IPS-18c (cell line): ENCODE results near the gene RFXANK.
"Not testable (repeated sequence)": the region's sequence is repeated elsewhere in the genome, so short reads cannot be mapped to it uniquely, and the experiment has no call there.

Experiments
- H3K4me3 ChIP-seq: 2 replicates; pipeline ENCODE4 v1.7.0; 2013; ENCODE audit warnings: low read depth, mild to moderate bottlenecking, low read length, moderate library complexity; ENCODE audit not compliant: insufficient read depth
- H3K9me3 ChIP-seq: one replicate; pipeline ENCODE4 v1.6.1; 2013; ENCODE audit warnings: mild to moderate bottlenecking, low read length, moderate library complexity; ENCODE audit not compliant: control insufficient read depth, insufficient read depth

Gene RFXANK

DNA sequence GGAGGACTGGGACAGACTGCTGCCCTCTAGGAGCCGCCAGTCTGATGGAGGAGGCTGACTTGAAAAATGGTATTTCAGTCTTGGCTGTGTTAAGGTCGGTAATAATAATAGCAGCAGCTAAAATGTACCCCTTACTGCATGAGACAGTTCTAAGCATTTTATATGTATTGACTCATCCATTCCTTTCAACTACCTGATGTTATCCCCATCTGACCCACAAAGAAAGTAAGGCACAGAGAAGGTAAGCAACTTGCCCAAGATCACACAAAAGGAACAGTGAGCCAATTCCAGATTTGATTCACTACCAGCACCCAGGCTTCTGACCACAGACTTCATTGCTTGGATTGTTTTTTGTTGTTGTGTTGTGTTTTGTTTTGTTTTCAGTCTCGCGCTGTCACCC is 23.7 kb downstream of the RFXANK start:
- Histone ChIP-seq H3K4me3 (no peak overlapping the region), H3K9me3 (peaks cover 3% of the 10 kb centered on the region)

DNA sequence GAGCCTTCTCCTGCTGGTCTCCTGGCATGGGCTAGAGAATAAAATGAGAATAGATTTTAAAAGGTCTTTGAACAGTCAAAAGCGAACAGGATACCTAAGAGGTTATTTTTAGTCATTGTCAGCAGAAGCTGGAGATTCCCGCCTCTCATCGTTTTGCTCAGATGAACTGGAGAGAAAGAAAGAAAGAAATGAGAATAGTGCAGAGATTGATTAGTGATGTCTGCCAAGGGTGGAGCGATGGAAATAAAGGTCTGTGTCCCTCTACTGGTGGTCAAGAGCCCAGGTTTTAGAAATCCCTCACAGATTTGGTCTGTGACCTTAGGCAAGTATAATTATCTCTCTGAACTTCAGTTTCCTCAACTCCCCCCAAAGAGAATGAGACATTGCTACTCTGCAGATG is 25.0 kb downstream of the RFXANK start:
- Histone ChIP-seq H3K9me3 (peaks cover 3% of the 10 kb centered on the region), H3K4me3 (no peak overlapping the region)

DNA sequence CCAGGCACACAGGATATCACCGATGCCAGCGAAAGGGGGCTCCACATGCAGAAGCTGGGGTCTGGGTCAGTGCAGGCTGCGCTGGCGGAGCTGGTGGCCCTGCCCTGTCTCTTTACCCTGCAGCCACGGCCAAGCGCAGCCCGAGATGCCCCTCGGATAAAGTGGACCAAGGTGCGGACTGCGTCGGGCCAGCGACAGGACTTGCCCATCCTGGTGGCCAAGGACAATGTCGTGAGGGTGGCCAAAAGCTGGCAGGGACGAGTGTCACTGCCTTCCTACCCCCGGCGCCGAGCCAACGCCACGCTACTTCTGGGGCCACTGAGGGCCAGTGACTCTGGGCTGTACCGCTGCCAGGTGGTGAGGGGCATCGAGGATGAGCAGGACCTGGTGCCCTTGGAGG is 26.9 kb downstream of the RFXANK start:
- H3K4me3 ChIP-seq, result no peak overlapping the region
- H3K9me3 ChIP-seq, result no peaks in the 10 kb centered on the region

DNA sequence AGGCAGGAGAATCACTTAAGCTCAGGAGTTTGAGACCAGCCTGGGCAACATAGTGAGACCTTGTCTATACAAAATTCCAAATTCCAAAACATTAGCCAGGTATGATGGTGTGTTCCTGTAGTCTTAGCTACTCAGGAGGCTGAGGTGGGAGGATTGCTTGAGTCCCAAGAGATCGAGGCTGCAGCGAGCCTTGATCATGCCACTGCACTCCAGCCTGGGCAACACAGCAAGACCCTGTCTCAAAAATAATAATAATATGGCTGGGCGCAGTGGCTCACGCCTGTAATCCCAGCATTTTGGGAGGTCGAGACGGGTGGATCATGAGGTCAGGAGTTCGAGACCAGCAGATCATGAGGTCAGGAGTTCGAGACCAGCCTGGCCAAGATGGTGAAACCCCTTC is 28.9 kb downstream of the RFXANK start:
- H3K4me3 ChIP-seq, H3K9me3 ChIP-seq: not testable (repeated sequence)

DNA sequence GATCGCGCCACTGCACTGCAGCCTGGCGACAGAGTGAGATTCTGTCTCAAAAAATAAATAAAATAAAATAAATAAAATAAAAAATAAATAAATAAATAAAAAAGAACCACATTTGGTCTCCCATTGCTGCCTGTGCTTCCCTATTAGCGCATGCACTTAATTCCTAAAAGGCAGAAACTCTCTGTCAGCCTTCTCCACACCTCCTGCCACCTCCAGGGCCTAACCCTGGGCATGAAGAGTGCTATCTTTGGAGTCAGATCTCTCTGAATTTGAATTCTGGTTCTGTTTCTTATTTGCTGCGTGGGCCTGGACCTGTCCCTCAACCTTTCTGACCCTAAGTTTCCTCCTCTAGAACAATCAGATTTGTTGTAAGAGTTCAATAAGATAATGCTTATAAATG is 31.0 kb downstream of the RFXANK start:
- Histone ChIP-seq H3K4me3 (no peak overlapping the region), H3K9me3 (no peaks in the 10 kb centered on the region)

DNA sequence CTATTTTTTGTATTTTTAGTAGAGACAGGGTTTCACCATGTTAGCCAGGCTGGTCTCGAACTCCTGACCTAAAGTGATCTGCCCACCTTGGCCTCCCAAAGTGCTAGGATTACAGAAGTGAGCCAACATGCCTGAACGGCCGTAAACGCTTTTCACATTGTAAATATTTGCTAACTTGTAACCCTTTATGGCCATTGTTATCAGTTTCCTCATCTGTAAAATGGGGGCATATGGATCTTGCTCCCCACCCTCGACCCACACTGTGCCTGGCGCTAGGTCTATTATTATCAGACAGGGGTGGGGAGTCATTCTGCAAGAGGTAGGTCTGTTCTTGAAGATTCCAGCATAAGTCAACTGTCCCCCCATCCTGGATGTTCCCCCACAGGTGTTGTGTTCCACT is 31.6 kb downstream of the RFXANK start:
- Histone ChIP-seq H3K9me3 (no peaks in the 10 kb centered on the region), H3K4me3 (no peak overlapping the region)

DNA sequence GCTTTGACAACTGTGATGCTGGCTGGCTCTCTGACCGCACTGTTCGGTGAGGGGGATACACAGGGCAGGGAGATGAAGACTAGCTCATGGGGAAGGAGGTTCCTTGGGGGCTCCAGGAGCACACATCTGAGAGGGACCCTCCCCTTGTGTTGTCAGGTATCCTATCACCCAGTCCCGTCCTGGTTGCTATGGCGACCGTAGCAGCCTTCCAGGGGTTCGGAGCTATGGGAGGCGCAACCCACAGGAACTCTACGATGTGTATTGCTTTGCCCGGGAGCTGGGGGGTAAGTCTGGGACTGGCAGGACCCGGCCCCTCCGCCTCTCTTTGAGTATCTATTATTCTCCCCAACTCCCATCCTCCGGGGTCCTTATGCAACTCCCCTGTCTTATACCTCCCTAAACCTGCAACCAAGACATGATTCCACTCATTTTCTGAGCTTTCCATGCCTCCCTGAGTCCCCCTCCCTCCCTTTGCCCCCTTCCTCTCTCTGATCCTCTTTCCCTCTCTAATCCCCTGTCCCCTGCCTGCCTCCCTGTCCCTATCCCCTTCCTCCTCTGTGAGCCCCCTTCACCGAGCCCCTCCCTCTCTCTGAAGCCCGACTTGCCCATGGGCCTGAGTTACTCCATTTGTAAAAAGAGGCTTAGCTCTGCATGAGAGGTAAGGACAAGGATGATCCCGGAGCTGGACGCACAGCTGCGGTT is 32.2 kb downstream of the RFXANK start:
- H3K4me3 ChIP-seq, result peak overlapping the region; percentile 56; the same call in 1 of the 2 replicates
- no peaks in the 10 kb centered on the region for H3K9me3 ChIP-seq

DNA sequence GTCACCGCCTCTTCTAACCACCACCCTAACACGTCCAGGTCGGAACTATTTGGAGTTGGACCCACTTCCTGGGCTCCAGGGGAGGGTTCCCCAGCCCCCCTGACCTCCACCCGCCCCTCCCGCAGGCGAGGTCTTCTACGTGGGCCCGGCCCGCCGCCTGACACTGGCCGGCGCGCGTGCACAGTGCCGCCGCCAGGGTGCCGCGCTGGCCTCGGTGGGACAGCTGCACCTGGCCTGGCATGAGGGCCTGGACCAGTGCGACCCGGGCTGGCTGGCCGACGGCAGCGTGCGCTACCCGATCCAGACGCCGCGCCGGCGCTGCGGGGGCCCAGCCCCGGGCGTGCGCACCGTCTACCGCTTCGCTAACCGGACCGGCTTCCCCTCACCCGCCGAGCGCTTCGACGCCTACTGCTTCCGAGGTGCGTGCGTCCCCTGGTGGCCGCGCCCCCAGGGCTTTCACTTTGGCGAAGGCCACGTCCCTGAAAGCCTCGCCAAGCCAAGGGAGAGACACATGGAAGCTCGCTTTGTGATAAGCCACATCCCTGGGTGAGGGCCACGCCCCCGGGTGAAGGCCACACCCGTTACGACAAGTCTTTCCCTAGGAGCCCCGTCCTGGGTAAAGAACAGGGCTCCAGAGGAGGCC is 32.9 kb downstream of the RFXANK start:
- Histone ChIP-seq H3K4me3 (peak overlapping the region; percentile 56), H3K9me3 (no peaks in the 10 kb centered on the region)

DNA sequence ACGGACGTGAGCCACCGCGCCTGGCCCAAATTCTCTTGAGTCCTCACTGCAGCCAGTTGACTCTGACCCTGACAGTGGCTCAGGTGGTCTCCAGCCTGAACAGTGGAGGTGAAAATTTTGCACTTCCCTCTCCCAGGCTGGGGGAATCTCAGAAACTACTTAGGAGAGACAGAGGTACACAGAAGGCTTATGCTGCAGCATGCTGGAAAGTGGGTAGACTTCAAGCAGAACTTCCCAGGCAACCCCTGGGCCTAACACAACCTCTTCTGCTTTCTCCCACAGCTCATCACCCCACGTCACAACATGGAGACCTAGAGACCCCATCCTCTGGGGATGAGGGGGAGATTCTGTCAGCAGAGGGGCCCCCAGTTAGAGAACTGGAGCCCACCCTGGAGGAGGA is 34.1 kb downstream of the RFXANK start:
- H3K9me3 ChIP-seq, result no peaks in the 10 kb centered on the region

DNA sequence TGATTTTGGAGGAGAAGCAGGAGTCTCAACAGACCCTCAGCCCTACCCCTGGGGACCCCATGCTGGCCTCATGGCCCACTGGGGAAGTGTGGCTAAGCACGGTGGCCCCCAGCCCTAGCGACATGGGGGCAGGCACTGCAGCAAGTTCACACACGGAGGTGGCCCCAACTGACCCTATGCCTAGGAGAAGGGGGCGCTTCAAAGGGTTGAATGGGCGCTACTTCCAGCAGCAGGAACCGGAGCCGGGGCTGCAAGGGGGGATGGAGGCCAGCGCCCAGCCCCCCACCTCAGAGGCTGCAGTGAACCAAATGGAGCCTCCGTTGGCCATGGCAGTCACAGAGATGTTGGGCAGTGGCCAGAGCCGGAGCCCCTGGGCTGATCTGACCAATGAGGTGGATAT is 34.6 kb downstream of the RFXANK start:
- Histone ChIP-seq H3K4me3 (no peak overlapping the region), H3K9me3 (no peaks in the 10 kb centered on the region)

More for the DNA sequence above, 34.1 kb downstream of the RFXANK start:
- H3K4me3 ChIP-seq, result no peak overlapping the region

DNA sequence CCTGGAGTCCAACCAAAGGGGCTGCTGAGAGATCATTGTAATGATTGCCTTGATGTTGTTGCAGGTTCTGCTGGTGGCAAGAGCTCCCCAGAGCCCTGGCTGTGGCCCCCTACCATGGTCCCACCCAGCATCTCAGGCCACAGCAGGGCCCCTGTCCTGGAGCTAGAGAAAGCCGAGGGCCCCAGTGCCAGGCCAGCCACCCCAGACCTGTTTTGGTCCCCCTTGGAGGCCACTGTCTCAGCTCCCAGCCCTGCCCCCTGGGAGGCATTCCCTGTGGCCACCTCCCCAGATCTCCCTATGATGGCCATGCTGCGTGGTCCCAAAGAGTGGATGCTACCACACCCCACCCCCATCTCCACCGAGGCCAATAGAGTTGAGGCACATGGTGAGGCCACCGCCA is 35.2 kb downstream of the RFXANK start:
- Histone ChIP-seq H3K4me3 (no peak overlapping the region; the same call in 1 of the 2 replicates), H3K9me3 (no peaks in the 10 kb centered on the region)

DNA sequence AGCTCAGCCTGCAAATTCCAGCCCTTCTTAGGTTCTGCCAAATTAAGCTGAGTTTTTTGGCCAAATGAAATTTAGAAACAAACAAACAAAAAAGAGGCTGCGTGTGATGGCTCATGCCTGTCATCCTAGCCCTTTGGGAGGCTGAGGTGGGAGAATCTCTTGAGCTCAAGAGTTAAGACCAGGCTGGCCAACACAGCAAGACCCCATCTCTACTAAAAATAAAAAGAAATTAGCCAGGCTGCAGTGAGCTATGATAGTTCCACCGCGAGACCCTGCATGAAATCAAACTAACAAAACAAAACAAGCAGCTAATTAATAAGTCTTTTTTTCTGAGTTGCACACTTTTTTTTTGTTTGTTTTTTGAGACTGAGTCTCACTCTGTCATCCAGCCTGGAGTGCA is 37.6 kb downstream of the RFXANK start:
- no peak overlapping the region for H3K4me3 ChIP-seq
- H3K9me3 ChIP-seq, result no peaks in the 10 kb centered on the region

DNA sequence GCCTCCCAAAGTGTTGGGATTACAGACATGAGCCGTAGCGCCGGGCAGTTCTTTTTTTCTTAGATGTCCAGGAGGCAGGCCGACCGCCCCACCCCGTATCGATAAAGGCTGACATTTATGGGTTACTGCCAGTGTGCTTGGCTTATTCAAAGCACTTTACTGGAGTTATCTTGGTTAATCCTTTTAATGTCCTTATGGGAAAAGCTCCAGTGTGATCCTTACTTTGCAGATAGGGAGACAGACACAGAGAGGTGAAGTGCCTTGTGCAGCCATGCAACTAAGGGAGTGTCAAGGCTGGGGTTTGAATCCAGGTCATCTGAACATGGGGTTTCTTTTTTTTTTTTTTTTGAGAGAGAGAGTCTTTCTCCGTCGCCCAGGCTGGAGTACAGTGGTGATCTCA is 38.9 kb downstream of the RFXANK start:
- no peaks in the 10 kb centered on the region for H3K9me3 ChIP-seq
- no peak overlapping the region for H3K4me3 ChIP-seq

DNA sequence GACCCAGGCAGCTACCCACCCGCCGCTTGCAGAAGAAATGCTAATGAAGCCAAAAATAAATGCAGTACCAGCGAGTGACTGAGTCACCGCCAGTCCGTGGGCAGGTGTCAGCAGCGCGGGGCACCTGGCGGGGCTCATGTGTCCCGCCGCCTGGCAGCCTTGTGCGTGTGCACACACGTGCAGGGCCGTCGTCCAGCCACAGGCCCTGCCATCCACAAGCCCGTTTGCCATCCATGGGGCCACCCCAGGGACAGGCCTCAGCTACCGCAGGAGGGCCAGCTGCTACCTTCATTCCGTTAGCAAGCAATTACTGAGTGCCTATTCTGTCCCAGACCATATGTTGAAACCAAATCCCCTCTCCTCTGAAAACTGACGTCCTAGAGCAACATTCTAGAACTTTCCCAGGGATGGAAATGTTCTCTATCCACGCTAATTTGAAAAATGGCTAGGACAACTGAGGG is 40.2 kb downstream of the RFXANK start:
- Histone ChIP-seq H3K9me3 (no peaks in the 10 kb centered on the region), H3K4me3 (no peak overlapping the region)

DNA sequence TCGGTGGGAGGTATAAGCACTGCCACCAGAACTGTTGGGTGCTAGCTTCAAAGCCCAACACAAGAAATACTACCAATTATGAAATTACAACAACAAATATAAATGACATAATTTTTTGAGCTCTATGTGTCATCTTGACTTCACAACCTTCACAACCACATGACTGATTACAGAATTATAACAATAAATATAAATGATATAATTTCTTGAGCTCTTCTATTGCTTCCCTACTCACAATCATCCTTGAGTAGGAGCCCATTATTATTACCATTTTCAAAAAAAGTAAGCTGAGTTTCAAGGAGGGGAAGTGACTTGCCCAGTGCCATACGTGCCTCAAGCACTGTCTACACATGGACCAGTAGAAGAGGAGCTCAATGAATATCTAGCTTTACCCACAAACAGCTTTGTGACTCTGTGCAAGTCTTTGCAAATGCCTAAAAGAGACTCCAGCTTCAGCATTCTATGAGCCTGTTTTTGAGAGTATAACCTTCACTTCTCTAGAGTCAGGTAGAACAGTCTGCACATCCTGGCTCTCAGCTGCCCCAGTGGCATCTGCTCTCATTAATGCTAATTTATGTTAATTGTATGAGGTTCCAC is 42.3 kb downstream of the RFXANK start:
- no peaks in the 10 kb centered on the region for H3K9me3 ChIP-seq

DNA sequence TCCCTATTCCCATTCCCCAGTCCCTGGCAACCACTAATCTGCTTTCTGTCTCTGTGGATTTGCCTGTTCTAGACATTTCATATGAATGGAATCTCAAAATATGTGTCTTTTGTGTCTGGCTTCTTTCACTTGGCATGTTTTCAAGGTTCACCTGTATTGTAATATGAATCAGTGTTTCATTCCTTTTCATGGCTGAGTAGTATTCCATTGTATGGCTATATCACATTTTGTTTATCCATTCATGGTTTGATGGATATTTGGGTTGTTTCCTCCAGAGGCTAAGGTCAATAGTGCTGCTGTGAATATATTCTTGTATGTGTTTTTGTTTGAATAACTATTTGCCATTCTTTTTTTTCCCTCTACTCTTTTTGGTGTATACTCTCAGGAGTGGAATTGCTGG is 44.1 kb downstream of the RFXANK start:
- no peaks in the 10 kb centered on the region for H3K9me3 ChIP-seq
- H3K4me3 ChIP-seq, result no peak overlapping the region

More for the DNA sequence above, 42.3 kb downstream of the RFXANK start:
- no peak overlapping the region for H3K4me3 ChIP-seq

DNA sequence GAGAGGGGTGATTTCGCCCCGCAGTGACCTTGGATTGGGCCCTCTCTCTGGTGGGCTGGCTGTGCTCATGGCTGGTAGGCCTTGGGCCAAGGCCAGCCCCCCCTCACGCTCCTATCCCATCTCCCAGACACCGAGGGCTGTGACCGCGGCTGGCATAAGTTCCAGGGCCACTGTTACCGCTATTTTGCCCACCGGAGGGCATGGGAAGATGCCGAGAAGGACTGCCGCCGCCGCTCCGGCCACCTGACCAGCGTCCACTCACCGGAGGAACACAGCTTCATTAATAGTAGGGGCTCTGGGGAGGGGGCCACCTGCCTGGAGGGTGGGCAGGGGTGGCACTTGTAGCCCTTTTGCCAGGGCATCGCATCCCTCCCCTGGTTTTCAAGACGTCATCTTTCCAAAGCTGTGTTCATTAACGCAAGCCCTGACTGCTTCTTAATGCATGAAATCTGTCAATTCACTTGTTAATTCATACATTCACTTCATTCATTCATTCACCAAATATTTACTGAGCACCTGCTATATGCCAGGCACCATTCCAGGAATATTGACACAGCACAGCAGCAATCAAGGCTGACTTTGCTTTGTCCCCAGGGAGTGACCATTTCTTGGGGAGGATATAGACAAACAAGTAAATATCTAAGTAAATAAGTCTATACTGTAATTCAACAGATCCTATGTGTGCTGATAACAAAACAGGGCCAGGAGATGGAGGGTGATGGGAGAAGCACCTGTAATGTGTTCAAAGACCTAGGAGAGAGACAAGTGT is 46.3 kb downstream of the RFXANK start:
- Histone ChIP-seq H3K4me3 (no peak overlapping the region), H3K9me3 (no peaks in the 10 kb centered on the region)

DNA sequence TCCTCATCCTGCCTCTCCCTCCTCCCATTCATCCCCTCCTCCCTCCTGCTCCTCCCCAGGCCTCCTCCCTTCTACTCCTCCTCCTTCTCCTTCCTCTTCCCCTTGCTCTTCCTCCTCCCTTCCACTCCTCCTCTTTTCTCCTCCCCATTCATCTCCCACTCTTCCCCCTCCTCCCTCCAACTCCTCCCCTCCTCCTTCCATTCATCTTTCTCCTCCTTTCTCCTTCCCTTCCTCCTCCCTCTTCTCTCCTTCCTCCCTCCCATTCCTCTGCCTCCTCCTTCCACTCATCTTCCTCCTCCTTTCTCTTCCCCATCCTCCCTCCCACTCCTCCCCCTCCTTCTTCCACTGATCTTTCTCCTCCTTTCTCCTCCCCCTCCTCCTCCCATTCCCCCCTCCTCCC is 47.6 kb downstream of the RFXANK start:
- Histone ChIP-seq H3K9me3 (no peaks in the 10 kb centered on the region), H3K4me3 (no peak overlapping the region)
